Panc1 (cell line): ENCODE results near the gene RUNX3. TPM values are rescaled to one million over a fixed set of nuclear protein-coding genes. Genes with fewer than 3 reads are reported as not detected.

Source experiments
- ATAC-seq: fragments of 200-7000 bp; cut with Tn5 transposase; 2 replicates; pipeline ENCODE4 v1.9.1; 2020; ENCODE audit warnings: mild to moderate bottlenecking, moderate library complexity
- BruUV-seq: library from RNA; stranded (reverse); fragments of 400-500 nt; replicated peaks from 2 replicates; lab custom pipeline; 2021; lab: Mats Ljungman, UMichigan
- CTCF ChIA-PET: fragments of 300-600 bp; sonication (Branson Sonifier 250); formaldehyde crosslinking; loops from one replicate; lab custom pipeline; 2022; ENCODE audit warnings: antibody characterized with exemption; lab: Charles Lee
- POLR2A ChIA-PET: fragments of 300-600 bp; sonication (Branson Sonifier 250); formaldehyde crosslinking; loops from one replicate; lab custom pipeline; 2022; ENCODE audit warnings: antibody characterized with exemption; lab: Charles Lee
- DNase-seq: peaks from one replicate; pipeline ENCODE4 v3.0.0-alpha.2; 2010; ENCODE audit warnings: low read depth, low spot score
- H3K27ac ChIP-seq: 2 replicates; pipeline ENCODE4 v1.5.1; 2011; ENCODE audit warnings: mild to moderate bottlenecking, low read length, inconsistent platforms
- H3K27me3 ChIP-seq: fragments of 200-500 bp; sonication (Bioruptor generic); 2 replicates; pipeline ENCODE4 v1.6.0; 2014; ENCODE audit warnings: low read length, inconsistent platforms; ENCODE audit not compliant: control insufficient read depth, insufficient read depth
- H3K36me3 ChIP-seq: fragments of 200-500 bp; sonication (Bioruptor generic); 2 replicates; pipeline ENCODE4 v1.5.1; 2014; ENCODE audit warnings: inconsistent platforms, mild to moderate bottlenecking, low read length, moderate library complexity; ENCODE audit not compliant: control insufficient read depth, insufficient read depth
- H3K4me1 ChIP-seq: 2 replicates; pipeline ENCODE4 v1.5.1; 2011; ENCODE audit warnings: inconsistent platforms, mild to moderate bottlenecking, low read length, moderate library complexity; ENCODE audit not compliant: control insufficient read depth, insufficient read depth
- H3K4me3 ChIP-seq, 2 experiments: 2 replicates each; pipeline ENCODE4 v1.5.1; 2011 to 2012; ENCODE audit warnings: low read depth in 2 of 2, low read length in 2 of 2, mild to moderate bottlenecking in 2 of 2, inconsistent platforms in 1 of 2, moderate library complexity in 1 of 2
- H3K9me3 ChIP-seq: fragments of 200-500 bp; sonication (Bioruptor generic); 2 replicates; pipeline ENCODE4 v1.5.1; 2014; ENCODE audit warnings: low read depth, mild to moderate bottlenecking, inconsistent platforms, low read length, moderate library complexity; ENCODE audit not compliant: control insufficient read depth, insufficient read depth
- CTCF ChIP-seq: fragments of 450-650 bp; IDR thresholded peaks from 2 replicates; pipeline ENCODE4 v1.5.1; 2017; ENCODE audit warnings: mild to moderate bottlenecking
- POLR2AphosphoS5 ChIP-seq: IDR thresholded peaks from 2 replicates; pipeline ENCODE4 v1.6.1; 2012; ENCODE audit warnings: mild to moderate bottlenecking, low read depth, low read length, moderate library complexity
- REST ChIP-seq, 2 experiments: IDR thresholded peaks; 2 replicates each; pipeline ENCODE4 v1.6.1; 2011 to 2012; ENCODE audit warnings: low read depth in 2 of 2, control low read depth in 1 of 2, low read length in 1 of 2, mild to moderate bottlenecking in 1 of 2, moderate library complexity in 1 of 2; ENCODE audit not compliant: insufficient read depth in 1 of 2
- SIN3A ChIP-seq: IDR thresholded peaks from 2 replicates; pipeline ENCODE4 v1.6.1; 2012; ENCODE audit warnings: low read depth, mild to moderate bottlenecking, low read length, moderate library complexity, borderline replicate concordance; ENCODE audit not compliant: insufficient read depth
- TCF7L2 ChIP-seq: IDR thresholded peaks from 2 replicates; pipeline ENCODE4 v1.6.1; 2011; ENCODE audit warnings: mild to moderate bottlenecking, low read depth, low read length, inconsistent platforms
- in situ Hi-C: cut with HindIII; loops from 2 replicates; pipeline ENCODE4 v1.10.0; 2016; ENCODE audit warnings: low sequenced_read_pairs, low pct_unique_long_range_greater_than_20kb
- intact Hi-C: fragments of 100-400 bp; cut with micrococcal nuclease; formaldehyde crosslinking; loops from one replicate; pipeline ENCODE4 v1.10.0; 2022; ENCODE audit not compliant: unreplicated experiment
- total RNA-seq: library from RNA; stranded (reverse); gene quantifications from one replicate; pipeline ENCODE4 v1.2.1, GENCODE V29; 2021; ENCODE audit not compliant: unreplicated experiment

RUNX3 gene
- total RNA-seq, 1 experiment from 2014 or later = 0.10 TPM

- ChIA-PET POLR2A (interaction anchor here (0.6 kb wide), 1 partner anchor 1473 kb away, joined by 3 read pairs; no protein-coding TSS in a partner anchor), CTCF (interaction anchor here (0.6 kb wide), 1 partner anchor 29 kb away, joined by 4 read pairs; no protein-coding TSS in a partner anchor)
- DNase-seq = no peak
- no peak for ATAC-seq
- BruUV-seq = no TSS peak
- Histone ChIP-seq H3K27me3 (no peaks in the 10 kb centered on the region), H3K9me3 (no peaks in the 10 kb centered on the region), H3K36me3 (no peaks in the 10 kb centered on the region), H3K4me1 (no peaks in the 10 kb centered on the region), H3K4me3 (no peak overlapping the region), H3K27ac (no peak overlapping the region)
- in situ Hi-C loops = no loop called here
- TF ChIP-seq SIN3A (no peak), TCF7L2 (no peak), CTCF (no peak), REST (IDR thresholded peaks at IDR 0.05; ENCODE audit: insufficient read depth in 1 of 2, low read depth in 2 of 2, low read length in 1 of 2) (no peak), POLR2AphosphoS5 (no peak)
- intact Hi-C loops = no loop called here
Observed at GRCh38 chr1:24958766-24959622, 28.9 kb upstream of the RUNX3 start.

GRCh38 chr1:24957808-24958752 lies 28.0 kb upstream of the RUNX3 start:
- ATAC-seq = no peak

More at GRCh38 chr1:24957808-24958752, 28.0 kb upstream of the RUNX3 start:
- H3K36me3 ChIP-seq = no peaks in the 10 kb centered on the region
- ChIA-PET POLR2A (interaction anchor here (0.6 kb wide), 1 partner anchor 1474 kb away, joined by 3 read pairs; no protein-coding TSS in a partner anchor), CTCF (interaction anchor here (0.6 kb wide), 1 partner anchor 30 kb away, joined by 4 read pairs; no protein-coding TSS in a partner anchor)
- H3K4me3 ChIP-seq = no peak overlapping the region
- in situ Hi-C loops = no loop called here
- H3K27me3 ChIP-seq = no peaks in the 10 kb centered on the region
- H3K27ac ChIP-seq = no peak overlapping the region
- DNase-seq = no peak
- H3K4me1 ChIP-seq = no peaks in the 10 kb centered on the region
- intact Hi-C loops = no loop called here
- TF ChIP-seq TCF7L2 (no peak), REST (IDR thresholded peaks at IDR 0.05; ENCODE audit: insufficient read depth in 1 of 2, low read depth in 2 of 2, low read length in 1 of 2) (no peak), SIN3A (no peak), CTCF (no peak), POLR2AphosphoS5 (no peak)
- H3K9me3 ChIP-seq = no peaks in the 10 kb centered on the region
- BruUV-seq = no TSS peak
